Stomach (tissue), 4 donors: ENCODE data around the gene ADARB2.

ENCODE experiments used
- CTCF ChIP-seq, 7 experiments: fragments of 450-650 bp in 4 of 7; fragments of 200-600 bp in 3 of 7; sonication (generic) in 3 of 7; IDR thresholded peaks; one replicate each; pipeline ENCODE4 v1.5.1; 2016 to 2019; ENCODE audit warnings: antibody characterized with exemption in 7 of 7, control low read depth in 2 of 7, mild to moderate bottlenecking in 1 of 7
- EP300 ChIP-seq: sonication (generic); formaldehyde crosslinking; IDR thresholded peaks from one replicate; pipeline ENCODE4 v1.6.1; 2017; ENCODE audit warnings: antibody characterized with exemption
- POLR2AphosphoS5 ChIP-seq, 3 donors: sonication (generic); formaldehyde crosslinking; IDR thresholded peaks; one replicate each; pipeline ENCODE4 v1.6.1; 2016; ENCODE audit warnings: antibody characterized with exemption in 3 of 3

GRCh38 chr10:1424648-1425047 is 312.7 kb downstream of the ADARB2 start:
- TF ChIP-seq CTCF (IDR thresholded peaks at IDR 0.05): no peak
- no peak for TF ChIP-seq POLR2AphosphoS5 (IDR thresholded peaks at IDR 0.05)
- TF ChIP-seq EP300: no peak
